ENCODE measurements around the gene AGAP1. TPM values are rescaled to one million over a fixed set of nuclear protein-coding genes. Genes with fewer than 3 reads are reported as not detected.
A peak's percentile ranks its signal among the peaks of the same experiment; 100 is the strongest.

Gene AGAP1
- total RNA-seq, 1 donor from 2014 or later = 21.1 TPM

DNA sequence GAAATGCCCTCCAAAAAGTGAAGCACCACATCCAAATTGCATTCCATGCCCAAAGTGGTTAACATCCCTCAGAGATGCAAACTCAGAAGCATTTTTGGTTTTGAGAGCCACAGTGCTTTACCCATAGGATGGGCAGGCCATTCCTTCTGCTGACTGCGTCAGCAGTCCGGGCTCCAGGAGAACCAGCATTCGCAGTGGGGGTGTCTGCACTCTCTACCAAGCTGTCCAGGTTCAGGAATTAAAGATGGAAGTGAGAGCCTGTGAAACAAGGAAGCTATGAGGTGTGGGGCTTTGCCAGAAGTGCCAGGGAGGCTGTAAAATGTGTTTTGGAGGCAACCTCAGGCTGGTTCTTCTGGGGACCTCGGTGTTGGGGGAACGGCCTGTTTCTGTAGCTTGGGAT is 205.7 kb downstream of the AGAP1 start:
- H3K4me1 ChIP-seq = peaks cover 17% of the 10 kb centered on the region
- no peak overlapping the region for H3K4me3 ChIP-seq
- H3K27me3 ChIP-seq = no peaks in the 10 kb centered on the region
- H3K9me3 ChIP-seq = no peaks in the 10 kb centered on the region
- intact Hi-C loops (cut with DNase I) = no loop called here
- no peak for TF ChIP-seq POLR2A (IDR thresholded peaks at IDR 0.05)
- no peak for DNase-seq (ENCODE audit: extremely low spot score in 2 of 2)
- H3K27ac ChIP-seq = no peak overlapping the region
- no peaks in the 10 kb centered on the region for H3K36me3 ChIP-seq

DNA sequence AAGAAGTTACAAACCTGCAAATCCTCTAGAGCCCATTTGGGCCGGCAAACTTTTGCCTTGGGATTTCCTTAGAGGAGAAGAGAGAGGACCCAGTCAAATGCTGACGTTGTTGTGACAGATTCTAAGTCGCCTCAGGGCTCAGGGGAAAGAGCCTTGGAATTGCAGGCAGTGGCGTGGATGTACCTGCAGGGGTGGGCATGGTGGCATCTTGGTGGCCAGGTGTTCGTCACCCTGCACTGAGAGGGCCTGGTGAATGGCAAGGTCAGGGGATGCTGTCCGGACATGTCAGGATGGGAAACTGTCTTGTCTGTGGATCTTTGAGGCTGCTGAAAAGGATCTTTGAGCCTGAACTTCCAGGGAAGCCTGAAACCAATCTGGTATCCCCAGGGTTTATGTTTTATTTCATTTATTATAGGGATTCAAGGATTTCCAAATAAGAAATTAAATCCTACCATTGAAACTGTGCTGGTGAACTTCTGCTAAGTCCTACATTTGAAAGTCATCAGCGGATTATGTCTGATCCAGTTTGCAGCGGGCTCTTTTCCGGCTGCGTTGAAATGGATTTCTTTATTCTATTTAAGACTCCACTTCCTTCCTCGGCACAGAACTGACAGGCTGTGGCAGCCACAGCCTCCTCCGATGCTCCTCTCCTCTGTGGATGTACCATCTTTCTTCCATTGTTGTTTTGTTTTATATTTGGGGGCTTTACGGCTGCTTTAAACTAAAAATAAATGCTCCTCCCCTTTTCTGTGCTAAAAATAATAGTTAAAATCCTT is 207.6 kb downstream of the AGAP1 start:
- Histone ChIP-seq H3K27ac (no peak overlapping the region), H3K36me3 (no peaks in the 10 kb centered on the region), H3K4me3 (no peak overlapping the region), H3K27me3 (no peaks in the 10 kb centered on the region), H3K9me3 (no peaks in the 10 kb centered on the region), H3K4me1 (peaks cover 17% of the 10 kb centered on the region)
- TF ChIP-seq, protein P1, sequence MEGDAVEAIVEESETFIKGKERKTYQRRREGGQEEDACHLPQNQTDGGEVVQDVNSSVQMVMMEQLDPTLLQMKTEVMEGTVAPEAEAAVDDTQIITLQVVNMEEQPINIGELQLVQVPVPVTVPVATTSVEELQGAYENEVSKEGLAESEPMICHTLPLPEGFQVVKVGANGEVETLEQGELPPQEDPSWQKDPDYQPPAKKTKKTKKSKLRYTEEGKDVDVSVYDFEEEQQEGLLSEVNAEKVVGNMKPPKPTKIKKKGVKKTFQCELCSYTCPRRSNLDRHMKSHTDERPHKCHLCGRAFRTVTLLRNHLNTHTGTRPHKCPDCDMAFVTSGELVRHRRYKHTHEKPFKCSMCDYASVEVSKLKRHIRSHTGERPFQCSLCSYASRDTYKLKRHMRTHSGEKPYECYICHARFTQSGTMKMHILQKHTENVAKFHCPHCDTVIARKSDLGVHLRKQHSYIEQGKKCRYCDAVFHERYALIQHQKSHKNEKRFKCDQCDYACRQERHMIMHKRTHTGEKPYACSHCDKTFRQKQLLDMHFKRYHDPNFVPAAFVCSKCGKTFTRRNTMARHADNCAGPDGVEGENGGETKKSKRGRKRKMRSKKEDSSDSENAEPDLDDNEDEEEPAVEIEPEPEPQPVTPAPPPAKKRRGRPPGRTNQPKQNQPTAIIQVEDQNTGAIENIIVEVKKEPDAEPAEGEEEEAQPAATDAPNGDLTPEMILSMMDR (IDR thresholded peaks at IDR 0.05) = no peak
- TF ChIP-seq POLR2AphosphoS5 (IDR thresholded peaks at IDR 0.05; ENCODE audit: insufficient read depth in 1 of 2, low read depth in 1 of 2) (no peak), POLR2A (IDR thresholded peaks at IDR 0.05) (no peak)
- no peak for DNase-seq (ENCODE audit: extremely low spot score in 2 of 2)
- intact Hi-C loops (cut with DNase I) = no loop called here

DNA sequence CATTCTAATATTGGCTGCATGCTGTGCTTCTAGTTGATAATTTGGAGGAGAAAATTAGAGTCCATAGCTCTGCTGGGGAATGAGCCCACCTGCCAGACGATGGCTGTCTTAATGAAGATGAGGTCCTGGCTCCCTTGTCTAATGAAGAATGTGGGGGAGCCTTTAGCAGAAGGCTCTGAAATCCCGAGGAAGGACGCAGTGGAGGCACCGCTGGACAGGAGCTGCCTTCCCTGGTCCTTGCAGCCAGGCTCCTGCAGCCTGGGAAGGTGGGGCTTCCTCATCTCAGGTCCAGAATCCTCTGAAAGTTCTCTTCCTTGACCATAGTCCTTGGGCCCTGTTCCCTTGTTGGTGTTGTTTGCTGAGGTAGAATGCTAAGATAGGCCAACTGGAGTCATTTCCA is 208.3 kb downstream of the AGAP1 start:
- no peak for DNase-seq (ENCODE audit: extremely low spot score in 2 of 2)
- H3K27me3 ChIP-seq = no peaks in the 10 kb centered on the region
- no peak for TF ChIP-seq POLR2AphosphoS5 (IDR thresholded peaks at IDR 0.05; ENCODE audit: insufficient read depth in 1 of 2, low read depth in 1 of 2)
- TF ChIP-seq, protein P1 (IDR thresholded peaks at IDR 0.05) = no peak
- TF ChIP-seq POLR2A (IDR thresholded peaks at IDR 0.05) = no peak
- intact Hi-C loops (cut with DNase I) = no loop called here
- H3K9me3 ChIP-seq = no peaks in the 10 kb centered on the region
- no peaks in the 10 kb centered on the region for H3K36me3 ChIP-seq
- H3K27ac ChIP-seq = peak overlapping the region; percentile 47
- no peak overlapping the region for H3K4me3 ChIP-seq
- peaks cover 17% of the 10 kb centered on the region for H3K4me1 ChIP-seq

DNA sequence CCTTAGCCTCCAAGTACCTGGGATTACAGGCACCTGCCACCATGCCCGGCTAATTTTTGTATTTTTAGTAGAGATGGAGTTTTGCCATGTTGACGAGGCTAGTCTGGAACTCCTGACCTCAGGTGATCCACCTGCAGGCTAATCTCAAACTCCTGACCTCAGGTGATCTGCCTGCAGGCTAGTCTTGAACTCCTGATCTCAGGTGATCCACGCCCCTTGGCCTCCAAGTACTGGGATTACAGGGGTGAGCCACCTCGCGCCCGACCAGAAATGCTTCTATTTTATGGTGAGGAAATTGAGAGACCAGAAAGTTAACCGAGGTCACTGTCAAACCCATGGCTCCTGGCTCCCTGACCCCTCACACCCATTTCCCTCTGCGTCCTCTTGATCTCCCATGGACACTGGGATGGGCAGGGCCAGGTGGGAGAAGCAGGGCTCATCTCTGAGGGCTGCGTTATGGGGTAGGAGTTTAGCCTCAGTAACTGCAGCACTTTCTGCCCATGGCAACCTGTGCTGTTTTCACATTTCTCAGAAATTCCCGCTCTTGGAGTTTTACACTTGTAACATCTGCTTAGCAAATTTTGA is 210.0 kb downstream of the AGAP1 start:
- Histone ChIP-seq H3K36me3 (no peaks in the 10 kb centered on the region), H3K27ac (peak overlapping the region; percentile 47), H3K4me1 (peaks cover 17% of the 10 kb centered on the region), H3K27me3 (no peaks in the 10 kb centered on the region), H3K9me3 (no peaks in the 10 kb centered on the region), H3K4me3 (no peak overlapping the region)
- no peak for TF ChIP-seq POLR2A (IDR thresholded peaks at IDR 0.05)
- TF ChIP-seq POLR2AphosphoS5 (IDR thresholded peaks at IDR 0.05; ENCODE audit: insufficient read depth in 1 of 2, low read depth in 1 of 2) = no peak
- TF ChIP-seq, protein P1 (IDR thresholded peaks at IDR 0.05) = no peak
- intact Hi-C loops (cut with DNase I) = no loop called here
- DNase-seq (ENCODE audit: extremely low spot score in 2 of 2) = no peak

DNA sequence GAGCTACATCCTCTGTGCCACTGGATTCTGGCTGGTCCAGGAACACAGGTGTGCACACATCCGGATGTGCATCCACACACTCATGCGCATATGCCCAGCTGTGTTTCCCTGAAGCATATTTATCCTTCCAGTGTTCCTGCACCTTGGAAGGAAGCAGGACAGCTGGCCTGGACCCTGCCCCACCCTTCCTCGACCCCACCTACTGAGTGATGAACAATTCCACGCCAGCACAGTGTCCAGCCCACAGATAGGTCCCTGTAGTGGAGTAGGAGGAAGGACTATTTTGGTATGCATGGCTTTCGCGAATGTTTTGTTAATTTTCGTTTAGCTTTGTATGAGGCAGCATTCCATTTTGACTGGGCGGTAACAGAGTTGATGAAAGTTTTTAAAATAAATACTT is 211.5 kb downstream of the AGAP1 start:
- no peak overlapping the region for H3K27ac ChIP-seq
- TF ChIP-seq POLR2AphosphoS5 (IDR thresholded peaks at IDR 0.05; ENCODE audit: insufficient read depth in 1 of 2, low read depth in 1 of 2) = no peak
- TF ChIP-seq POLR2A (IDR thresholded peaks at IDR 0.05) = no peak
- TF ChIP-seq, protein P1 (IDR thresholded peaks at IDR 0.05) = no peak
- no peaks in the 10 kb centered on the region for H3K9me3 ChIP-seq
- H3K4me1 ChIP-seq = peaks cover 17% of the 10 kb centered on the region
- DNase-seq (ENCODE audit: extremely low spot score in 2 of 2) = no peak
- no peaks in the 10 kb centered on the region for H3K27me3 ChIP-seq
- no peak overlapping the region for H3K4me3 ChIP-seq
- H3K36me3 ChIP-seq = no peaks in the 10 kb centered on the region
- intact Hi-C loops (cut with DNase I) = no loop called here

Measured in vagina (tissue), 2 donors.